ENCODE data around the gene ACADSB.

ACADSB gene

GRCh38 chr10:123038782-123039631 is 30.2 kb downstream of the ACADSB start:
- DNase-seq (ENCODE audit: low read depth, low spot score) = no peak

- DNase-seq (ENCODE audit: low read depth, low spot score) = no peak
Measured at GRCh38 chr10:123039632-123039930, 30.8 kb downstream of the ACADSB start.

DNA sequence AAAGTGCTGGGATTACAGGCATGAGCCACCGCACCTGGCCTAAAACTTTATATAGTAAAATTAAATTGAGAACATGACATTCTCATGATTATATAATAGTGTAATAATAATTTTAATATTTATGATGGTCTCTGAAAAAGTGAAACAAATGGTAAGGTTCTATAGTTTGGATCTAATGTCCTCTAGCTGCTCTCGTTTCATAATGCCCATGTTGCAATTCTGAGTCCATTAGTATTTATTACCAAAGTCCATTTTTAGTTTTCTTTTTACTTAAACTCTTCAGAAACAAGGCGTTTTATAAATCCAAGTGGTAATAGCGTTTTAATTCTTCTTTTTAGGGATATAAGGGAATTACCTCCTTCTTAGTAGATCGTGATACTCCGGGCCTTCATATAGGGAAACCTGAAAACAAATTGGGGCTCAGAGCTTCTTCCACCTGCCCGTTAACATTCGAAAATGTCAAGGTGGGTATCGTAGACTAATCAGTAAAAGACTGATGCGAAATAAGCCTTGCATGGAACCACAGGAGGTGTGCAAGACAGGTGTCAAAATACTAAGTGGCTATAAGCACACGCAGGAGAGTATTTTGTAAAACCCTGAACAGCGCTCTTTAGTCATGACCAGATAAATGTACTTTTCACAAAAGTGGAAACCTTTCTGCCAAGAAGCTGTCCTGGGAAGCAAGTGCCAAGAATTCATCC is 34.1 kb downstream of the ACADSB start:
- no peak for DNase-seq (ENCODE audit: low read depth, low spot score)

GRCh38 chr10:123043409-123043925 is 34.7 kb downstream of the ACADSB start:
- peak; percentile 4 for DNase-seq (ENCODE audit: low read depth, low spot score)

DNA sequence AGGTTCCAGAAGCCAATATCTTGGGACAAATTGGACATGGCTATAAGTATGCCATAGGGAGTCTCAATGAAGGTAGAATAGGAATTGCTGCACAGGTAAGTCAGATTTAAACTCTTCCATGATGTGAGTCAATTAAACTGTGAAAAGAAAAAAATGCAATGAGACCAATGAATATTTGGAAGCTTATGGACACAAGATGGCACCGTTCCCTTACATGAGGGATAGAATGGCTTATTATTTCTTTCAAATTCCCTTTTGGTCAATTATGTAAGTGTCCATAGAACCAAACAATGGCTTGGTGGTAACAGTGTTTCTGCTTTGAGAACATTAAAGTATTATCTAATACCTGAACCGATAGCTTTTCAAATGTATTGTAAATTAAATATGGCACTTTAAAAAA is 35.6 kb downstream of the ACADSB start:
- no peak for DNase-seq (ENCODE audit: low read depth, low spot score)

DNA sequence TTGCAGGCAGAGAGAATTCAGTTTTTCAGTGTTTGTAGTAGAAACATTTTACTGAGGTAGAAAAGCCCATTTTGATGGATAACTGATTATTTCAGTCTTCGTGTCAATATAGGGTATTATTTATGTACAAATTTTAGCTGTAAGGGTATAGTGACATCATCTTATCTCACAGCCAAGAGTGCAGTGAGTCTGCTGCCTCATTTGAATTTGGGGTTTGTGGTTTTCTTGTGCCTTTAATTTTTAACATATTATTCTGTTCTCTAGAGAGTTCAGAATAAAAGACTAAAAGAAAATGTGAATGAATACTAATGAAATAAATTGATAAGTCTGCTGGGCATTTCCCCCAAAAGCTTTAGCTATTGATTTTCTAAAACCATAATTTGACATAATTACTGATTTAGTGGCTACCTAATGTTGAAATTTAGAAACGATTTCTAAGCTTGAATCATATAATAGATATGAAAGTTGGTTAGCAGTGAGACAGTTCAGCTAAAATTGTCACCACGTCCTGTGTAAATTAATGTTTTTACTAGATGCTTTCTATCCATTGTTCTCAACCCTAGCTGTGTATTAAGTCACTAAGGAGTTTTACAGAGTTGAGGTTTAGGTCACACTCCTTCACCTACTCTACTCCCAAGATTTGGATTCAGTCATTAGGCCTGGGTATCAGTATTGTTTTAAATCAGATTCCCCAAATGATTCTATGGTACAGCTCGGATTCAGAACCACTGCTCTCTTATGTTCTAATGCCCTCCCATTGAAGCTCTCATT is 37.3 kb downstream of the ACADSB start:
- DNase-seq (ENCODE audit: low read depth, low spot score) = no peak

DNA sequence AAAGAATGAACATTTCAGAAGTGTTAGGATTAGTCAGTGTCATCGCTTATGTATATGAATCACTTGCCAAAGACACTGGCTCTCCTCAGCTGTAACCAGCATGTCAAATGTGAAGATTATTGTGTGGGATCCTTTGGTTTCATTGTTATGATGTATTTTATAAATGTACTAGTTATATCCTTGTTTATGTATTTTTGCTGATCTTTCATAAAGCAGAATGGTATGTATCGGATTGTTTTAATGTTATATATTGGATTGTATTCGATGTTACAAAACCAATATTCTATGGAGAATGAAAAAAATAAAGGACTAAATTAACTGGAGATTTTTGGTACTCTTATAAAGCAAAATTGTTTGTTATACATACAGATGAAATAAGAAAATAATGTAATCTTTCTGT is 49.2 kb downstream of the ACADSB start:
- DNase-seq (ENCODE audit: low read depth, low spot score) = no peak

DNA sequence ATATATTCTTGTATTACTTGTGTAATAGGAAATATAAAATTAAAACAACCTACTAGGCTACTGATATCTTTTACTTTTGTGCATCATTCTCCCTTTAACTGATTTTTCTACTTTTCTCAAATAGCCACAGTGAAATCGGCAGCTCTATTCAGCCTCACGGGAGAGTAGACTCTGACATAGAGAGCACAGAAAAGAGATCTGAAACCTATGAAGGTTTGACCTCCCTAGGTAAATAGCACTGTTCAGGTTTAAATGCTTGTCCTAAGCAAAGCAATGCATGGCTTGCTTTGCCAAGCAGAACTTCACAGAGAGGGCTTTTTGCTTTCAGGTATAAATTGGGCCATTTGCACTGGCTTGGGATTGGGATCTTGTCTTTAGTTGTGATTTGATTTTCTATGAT is 53.1 kb downstream of the ACADSB start:
- no peak for DNase-seq (ENCODE audit: low read depth, low spot score)

DNA sequence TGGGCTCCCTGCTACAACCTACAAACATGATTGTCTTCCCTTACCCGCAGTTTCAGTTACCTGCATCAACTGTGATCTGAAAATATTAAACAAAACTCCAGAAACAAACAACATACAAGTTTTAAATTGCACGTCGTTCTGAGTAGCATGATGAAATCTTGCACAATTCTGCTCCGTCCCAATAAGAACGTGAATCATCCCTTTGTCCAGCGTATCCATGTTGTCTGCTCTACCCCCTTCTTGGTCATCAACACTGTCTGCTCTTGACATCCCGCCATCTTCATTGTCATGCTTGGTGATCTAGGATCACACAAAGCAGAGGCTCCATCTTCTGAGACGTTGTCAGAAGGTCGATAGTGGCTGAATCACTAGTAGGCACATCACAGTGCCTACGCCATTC is 53.9 kb downstream of the ACADSB start:
- no peak for DNase-seq (ENCODE audit: low read depth, low spot score)

DNA sequence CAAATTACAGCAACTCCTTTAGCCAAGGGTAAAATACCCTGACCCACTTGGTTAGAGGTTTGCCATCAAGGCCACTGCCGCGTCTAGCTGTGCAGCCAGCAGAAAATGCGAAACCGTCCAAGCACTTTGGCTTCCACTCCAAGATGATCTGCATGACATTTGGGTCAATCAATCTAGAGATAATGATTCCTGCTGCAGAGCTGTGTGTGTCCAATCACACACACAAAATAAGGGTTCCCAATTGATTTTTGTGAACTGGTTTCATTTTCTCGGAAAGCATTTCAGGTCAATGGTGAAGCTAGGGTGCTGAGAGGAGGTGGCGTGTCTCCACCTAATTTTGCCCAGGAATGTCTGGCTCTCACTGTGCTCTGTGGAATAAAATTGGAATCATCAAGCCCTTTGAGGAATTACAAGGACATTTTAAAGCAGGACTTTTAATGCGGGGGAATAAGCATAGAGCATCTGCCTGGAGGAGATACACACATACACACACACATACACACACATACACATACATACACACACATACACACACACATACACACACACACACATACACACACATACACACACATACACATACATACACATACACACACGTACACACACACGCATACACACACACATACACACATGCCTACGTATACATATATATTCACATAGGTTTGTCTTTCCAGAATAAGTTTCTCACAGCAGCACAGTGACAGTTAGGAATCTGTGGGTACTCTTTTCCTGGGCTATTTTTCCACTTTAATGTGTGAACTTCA is 59.5 kb downstream of the ACADSB start:
- no peak for DNase-seq (ENCODE audit: low read depth, low spot score)

DNA sequence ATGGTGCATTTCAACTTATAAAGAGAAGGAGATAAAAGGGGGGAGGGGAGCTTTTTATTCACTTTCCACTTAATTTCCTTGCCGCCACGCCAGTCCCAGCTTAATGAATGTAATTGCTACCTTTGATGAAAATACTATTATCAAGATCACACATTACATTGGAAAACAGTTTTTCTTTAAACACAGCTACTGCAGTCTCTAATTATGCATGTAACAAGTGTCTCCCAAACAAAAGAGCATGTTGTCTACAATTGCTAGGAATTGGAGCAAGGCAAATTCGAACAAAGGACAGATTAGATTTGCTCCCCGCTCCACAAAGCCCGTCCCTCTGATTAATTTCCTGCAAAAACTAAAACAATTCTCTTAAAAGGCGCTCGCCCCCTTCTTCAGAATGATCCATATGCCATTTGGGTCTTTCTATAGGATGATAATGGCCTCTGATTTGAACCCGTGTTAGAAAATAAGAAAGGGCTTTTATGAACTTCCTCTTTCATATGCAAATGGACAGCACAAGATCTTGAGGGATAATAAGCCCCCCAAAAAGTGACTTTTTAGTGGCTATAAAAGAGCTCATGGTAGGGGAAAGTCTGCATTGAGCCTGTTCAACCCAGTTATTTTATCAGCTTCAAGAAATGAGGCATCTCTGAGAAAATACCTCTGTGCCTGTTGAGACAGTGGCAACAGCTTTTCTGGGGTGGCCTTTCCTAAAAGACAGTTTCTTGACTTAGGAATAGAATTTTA is 60.6 kb downstream of the ACADSB start:
- DNase-seq (ENCODE audit: low read depth, low spot score) = no peak

DNA sequence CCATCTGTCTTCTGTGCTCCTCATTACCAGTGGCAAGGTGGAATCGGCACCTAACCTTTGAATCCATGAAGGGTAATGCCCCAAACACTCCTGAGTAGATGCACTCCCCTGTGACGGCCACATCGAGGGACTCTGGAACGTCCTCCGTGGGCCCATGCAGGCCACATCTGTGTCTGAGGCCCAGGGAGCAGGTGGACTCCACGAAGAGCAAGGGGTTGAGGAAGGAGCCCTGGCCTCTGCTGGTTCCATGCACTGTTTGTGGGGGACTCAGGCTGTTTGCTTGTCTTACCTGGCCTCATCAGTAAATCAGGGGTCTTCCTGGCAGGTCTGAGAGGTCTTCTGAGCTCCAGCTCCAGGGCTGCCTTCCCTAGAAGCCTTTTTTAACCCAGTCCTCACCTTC is 64.4 kb downstream of the ACADSB start:
- DNase-seq (ENCODE audit: low read depth, low spot score) = no peak

DNA sequence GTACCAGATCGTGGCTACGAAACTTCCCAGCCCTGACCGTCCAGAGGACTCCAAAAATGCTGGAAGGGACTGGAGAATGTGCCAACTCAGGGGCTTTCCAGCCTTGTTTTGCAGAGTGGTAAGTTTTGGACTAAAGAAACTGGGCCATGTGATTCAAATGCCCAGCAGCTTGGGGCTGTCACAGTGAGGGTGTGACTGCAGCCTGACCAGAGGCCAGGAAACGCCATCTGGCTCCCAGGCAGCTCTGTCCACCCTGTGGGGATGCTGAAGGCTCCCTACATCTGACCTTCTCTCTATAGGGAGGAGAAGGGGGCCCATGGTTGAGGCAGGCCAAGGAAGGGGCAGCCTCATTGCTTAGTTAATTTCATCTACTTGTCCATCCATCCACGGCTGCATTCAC is 65.4 kb downstream of the ACADSB start:
- DNase-seq (ENCODE audit: low read depth, low spot score) = no peak

DNA sequence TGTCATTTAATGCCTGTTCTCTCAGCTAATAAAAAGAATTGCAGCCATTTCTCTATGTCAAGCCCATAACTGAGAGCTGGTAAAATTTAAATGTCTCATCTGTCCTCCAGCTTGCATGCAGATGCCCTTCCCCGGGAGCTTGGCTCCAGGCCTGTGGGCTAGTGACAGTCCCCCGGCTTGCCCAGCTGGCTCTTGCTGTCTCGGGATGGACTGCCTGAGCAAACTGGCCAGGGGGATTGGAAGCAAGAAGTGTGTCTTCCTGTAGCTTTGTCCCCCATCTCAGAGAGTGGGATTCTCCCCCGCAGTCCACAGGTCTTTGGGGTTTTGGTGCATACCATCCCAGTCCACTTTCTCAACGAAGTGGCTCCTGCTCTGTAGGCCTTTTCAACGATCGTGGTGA is 73.1 kb downstream of the ACADSB start:
- DNase-seq (ENCODE audit: low read depth, low spot score) = no peak

GRCh38 chr10:123083811-123084210 is 75.0 kb downstream of the ACADSB start:
- no peak for DNase-seq (ENCODE audit: low read depth, low spot score)

DNA sequence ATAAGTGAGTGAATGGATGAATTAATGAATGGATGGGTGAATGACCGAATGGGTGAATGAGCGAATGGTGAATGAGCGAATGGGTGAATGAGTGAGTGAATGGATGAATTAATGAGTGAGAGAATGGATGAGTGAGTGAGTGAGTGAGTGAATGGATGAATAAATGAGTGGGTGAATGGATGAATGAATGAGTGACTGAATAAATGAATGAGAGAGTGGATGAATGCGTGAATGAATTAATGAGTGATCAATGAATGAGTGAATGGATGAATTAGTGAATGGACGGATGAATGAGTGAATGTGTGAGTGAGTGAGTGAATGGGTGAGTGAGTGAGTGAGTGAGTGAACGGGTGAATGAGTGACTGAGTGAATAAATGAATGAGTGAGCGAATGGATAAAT is 77.5 kb downstream of the ACADSB start:
- no peak for DNase-seq (ENCODE audit: low read depth, low spot score)

- no peak for DNase-seq (ENCODE audit: low read depth, low spot score)
Measured at GRCh38 chr10:123087348-123087747, 78.5 kb downstream of the ACADSB start.

DNA sequence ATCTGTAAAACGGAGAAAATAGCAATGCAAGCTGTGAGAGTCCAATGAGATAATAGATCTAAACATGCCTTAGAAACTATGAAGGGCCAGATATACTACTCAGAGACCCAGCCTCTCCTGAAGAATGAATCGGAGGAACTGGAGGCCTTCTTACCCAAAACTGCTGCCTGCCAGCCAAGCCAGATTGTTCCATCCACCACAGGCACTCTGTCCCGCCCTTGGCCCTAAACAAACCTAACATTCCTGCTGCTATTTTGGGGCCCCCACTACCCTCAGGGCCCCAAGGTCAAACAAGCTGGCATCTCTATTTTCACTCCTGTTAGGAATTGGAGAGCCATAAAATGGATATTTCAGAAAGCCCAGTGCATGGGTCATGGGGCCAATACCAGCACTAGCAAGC is 79.0 kb downstream of the ACADSB start:
- DNase-seq (ENCODE audit: low read depth, low spot score) = no peak

GRCh38 chr10:123092635-123093414 is 84.0 kb downstream of the ACADSB start:
- DNase-seq (ENCODE audit: low read depth, low spot score) = no peak

DNA sequence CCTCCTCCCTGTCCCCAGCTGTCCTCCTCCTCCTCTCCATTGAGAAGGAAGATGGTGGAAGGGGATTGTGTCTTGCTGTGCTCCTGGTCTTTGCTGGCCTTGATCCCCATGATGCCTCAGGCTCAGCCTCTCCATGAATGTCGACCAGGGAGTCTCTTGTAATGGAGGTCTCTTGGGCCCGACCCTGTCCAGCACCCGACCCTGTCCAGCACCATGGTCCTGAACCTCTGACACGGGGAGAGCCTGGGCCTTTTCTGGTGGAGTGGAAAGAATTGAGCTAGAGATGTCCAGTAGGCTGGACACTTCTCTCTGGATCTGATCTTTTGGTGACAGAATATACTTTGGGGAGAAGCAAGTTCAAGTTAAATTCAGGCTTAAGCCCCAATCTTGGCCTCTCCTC is 84.7 kb downstream of the ACADSB start:
- DNase-seq (ENCODE audit: low read depth, low spot score) = no peak

Measured in activated CD4-positive, CD25-positive, alpha-beta regulatory T cell treated with anti-CD3 and anti-CD28 coated beads, Interleukin-2, amount 50 U/mL, for 16 hours (primary cell).